Measurements from ENCODE around the gene KLRF1.

KLRF1 gene

GRCh38 chr12:9856151-9856550 lies 28.9 kb downstream of the KLRF1 start:
- H3K4me3 ChIP-seq (ENCODE audit: severe bottlenecking), result no peak overlapping the region

DNA sequence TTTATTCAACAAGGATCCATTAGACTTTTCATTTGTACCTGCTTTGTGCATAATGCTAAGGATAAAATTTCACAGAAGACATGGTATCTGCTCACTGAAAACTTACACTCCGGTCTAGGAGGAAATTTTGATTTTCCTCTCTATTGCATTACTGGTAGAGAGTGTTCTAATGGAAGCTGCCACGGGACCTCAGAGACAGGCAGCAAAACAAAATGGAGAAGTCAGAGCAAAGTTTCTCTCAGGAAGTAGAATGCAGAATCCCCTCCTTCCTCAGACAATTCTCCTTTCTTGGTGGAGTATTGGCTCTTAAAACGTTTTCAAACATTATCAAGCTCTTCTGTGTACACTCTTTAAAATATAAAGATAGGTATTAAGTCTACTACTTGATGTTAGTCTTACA lies 29.6 kb downstream of the KLRF1 start:
- H3K4me1 ChIP-seq (ENCODE audit: insufficient read depth, poor library complexity, severe bottlenecking), result no peaks in the 10 kb centered on the region
- DNase-seq (ENCODE audit: low spot score), result no peak
- no peaks in the 10 kb centered on the region for H3K36me3 ChIP-seq (ENCODE audit: low read depth)
- no peak overlapping the region for H3K27ac ChIP-seq (ENCODE audit: poor library complexity, severe bottlenecking)
- no peaks in the 10 kb centered on the region for H3K9me3 ChIP-seq (ENCODE audit: severe bottlenecking)
- no peaks in the 10 kb centered on the region for H3K27me3 ChIP-seq (ENCODE audit: insufficient read depth, poor library complexity, severe bottlenecking)
- no peak overlapping the region for H3K4me3 ChIP-seq (ENCODE audit: severe bottlenecking)
- ATAC-seq (ENCODE audit: low read depth), result no peak
- no peak for TF ChIP-seq CTCF (IDR thresholded peaks at IDR 0.05; ENCODE audit: poor library complexity, severe bottlenecking)

More at GRCh38 chr12:9856151-9856550, 28.9 kb downstream of the KLRF1 start:
- Histone ChIP-seq H3K36me3 (ENCODE audit: low read depth) (no peaks in the 10 kb centered on the region), H3K27ac (ENCODE audit: poor library complexity, severe bottlenecking) (no peak overlapping the region), H3K4me1 (ENCODE audit: insufficient read depth, poor library complexity, severe bottlenecking) (no peaks in the 10 kb centered on the region), H3K27me3 (ENCODE audit: insufficient read depth, poor library complexity, severe bottlenecking) (no peaks in the 10 kb centered on the region), H3K9me3 (ENCODE audit: severe bottlenecking) (no peaks in the 10 kb centered on the region)
- no peak for ATAC-seq (ENCODE audit: low read depth)
- no peak for DNase-seq (ENCODE audit: low spot score)
- no peak for TF ChIP-seq CTCF (IDR thresholded peaks at IDR 0.05; ENCODE audit: poor library complexity, severe bottlenecking)

DNA sequence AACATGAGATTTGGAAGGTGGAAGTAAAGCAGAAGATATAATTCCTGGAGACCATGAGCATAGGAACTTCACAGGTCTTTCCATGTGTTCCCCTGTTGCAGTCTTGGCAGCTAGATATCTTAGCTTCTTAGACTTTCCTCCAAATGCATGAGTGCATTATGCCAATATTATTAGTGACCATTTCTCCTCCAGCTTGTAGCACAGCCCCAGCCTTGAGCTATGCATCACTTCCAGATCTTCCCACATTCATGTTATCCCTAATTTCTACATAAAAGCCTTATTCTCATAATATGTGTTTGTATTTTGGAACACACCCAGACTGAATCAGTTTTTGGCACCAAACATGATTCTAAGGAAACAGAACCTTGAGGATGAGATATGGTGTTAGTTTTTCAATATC lies 30.9 kb downstream of the KLRF1 start:
- DNase-seq (ENCODE audit: low spot score), result no peak
- no peak overlapping the region for H3K27ac ChIP-seq (ENCODE audit: poor library complexity, severe bottlenecking)
- TF ChIP-seq CTCF (IDR thresholded peaks at IDR 0.05; ENCODE audit: poor library complexity, severe bottlenecking), result no peak
- H3K9me3 ChIP-seq (ENCODE audit: severe bottlenecking), result no peaks in the 10 kb centered on the region
- H3K36me3 ChIP-seq (ENCODE audit: low read depth), result no peaks in the 10 kb centered on the region
- no peak overlapping the region for H3K4me3 ChIP-seq (ENCODE audit: severe bottlenecking)
- no peaks in the 10 kb centered on the region for H3K27me3 ChIP-seq (ENCODE audit: insufficient read depth, poor library complexity, severe bottlenecking)
- ATAC-seq (ENCODE audit: low read depth), result no peak
- H3K4me1 ChIP-seq (ENCODE audit: insufficient read depth, poor library complexity, severe bottlenecking), result no peaks in the 10 kb centered on the region

GRCh38 chr12:9864913-9865675 lies 37.8 kb downstream of the KLRF1 start:
- Histone ChIP-seq H3K9me3 (ENCODE audit: severe bottlenecking) (no peaks in the 10 kb centered on the region), H3K4me1 (ENCODE audit: insufficient read depth, poor library complexity, severe bottlenecking) (peaks cover 5% of the 10 kb centered on the region), H3K4me3 (ENCODE audit: severe bottlenecking) (no peak overlapping the region), H3K27me3 (ENCODE audit: insufficient read depth, poor library complexity, severe bottlenecking) (no peaks in the 10 kb centered on the region), H3K36me3 (ENCODE audit: low read depth) (no peaks in the 10 kb centered on the region), H3K27ac (ENCODE audit: poor library complexity, severe bottlenecking) (no peak overlapping the region)
- ATAC-seq (ENCODE audit: low read depth) (no peak), DNase-seq (ENCODE audit: low spot score) (no peak)
- no peak for TF ChIP-seq CTCF (IDR thresholded peaks at IDR 0.05; ENCODE audit: poor library complexity, severe bottlenecking)

- Histone ChIP-seq H3K27ac (ENCODE audit: poor library complexity, severe bottlenecking) (no peak overlapping the region), H3K4me1 (ENCODE audit: insufficient read depth, poor library complexity, severe bottlenecking) (peaks cover 5% of the 10 kb centered on the region), H3K27me3 (ENCODE audit: insufficient read depth, poor library complexity, severe bottlenecking) (no peaks in the 10 kb centered on the region), H3K4me3 (ENCODE audit: severe bottlenecking) (no peak overlapping the region), H3K9me3 (ENCODE audit: severe bottlenecking) (no peaks in the 10 kb centered on the region), H3K36me3 (ENCODE audit: low read depth) (no peaks in the 10 kb centered on the region)
- ATAC-seq (ENCODE audit: low read depth), result no peak
- no peak for DNase-seq (ENCODE audit: low spot score)
- no peak for TF ChIP-seq CTCF (IDR thresholded peaks at IDR 0.05; ENCODE audit: poor library complexity, severe bottlenecking)
Observed at GRCh38 chr12:9866860-9867269, 39.6 kb downstream of the KLRF1 start.

Data from RWPE2 (cell line).